ENCODE measurements around the gene WDR86.

- TF ChIP-seq ARNTL (CRISPR knock-in tag; IDR thresholded peaks at IDR 0.05; ENCODE audit: borderline replicate concordance, low read depth) = no peak
- no peak for TF ChIP-seq TOX (CRISPR knock-in tag; IDR thresholded peaks at IDR 0.05; ENCODE audit: borderline replicate concordance)
- no peak for TF ChIP-seq PPARA (CRISPR knock-in tag; IDR thresholded peaks at IDR 0.05; ENCODE audit: borderline replicate concordance)
- TF ChIP-seq ZFP30 (CRISPR knock-in tag; IDR thresholded peaks at IDR 0.05) = no peak
- no peak for TF ChIP-seq ZNF70 (CRISPR knock-in tag; IDR thresholded peaks at IDR 0.05)
- no peak for TF ChIP-seq ISL1 (CRISPR knock-in tag; IDR thresholded peaks at IDR 0.05)
- no peak for TF ChIP-seq CREB5 (CRISPR knock-in tag; IDR thresholded peaks at IDR 0.05; ENCODE audit: low read depth)
- TF ChIP-seq ESRRG (CRISPR knock-in tag; IDR thresholded peaks at IDR 0.05) = no peak
- TF ChIP-seq BACH2 (CRISPR knock-in tag; IDR thresholded peaks at IDR 0.05; ENCODE audit: borderline replicate concordance) = no peak
- TF ChIP-seq, protein P1, sequence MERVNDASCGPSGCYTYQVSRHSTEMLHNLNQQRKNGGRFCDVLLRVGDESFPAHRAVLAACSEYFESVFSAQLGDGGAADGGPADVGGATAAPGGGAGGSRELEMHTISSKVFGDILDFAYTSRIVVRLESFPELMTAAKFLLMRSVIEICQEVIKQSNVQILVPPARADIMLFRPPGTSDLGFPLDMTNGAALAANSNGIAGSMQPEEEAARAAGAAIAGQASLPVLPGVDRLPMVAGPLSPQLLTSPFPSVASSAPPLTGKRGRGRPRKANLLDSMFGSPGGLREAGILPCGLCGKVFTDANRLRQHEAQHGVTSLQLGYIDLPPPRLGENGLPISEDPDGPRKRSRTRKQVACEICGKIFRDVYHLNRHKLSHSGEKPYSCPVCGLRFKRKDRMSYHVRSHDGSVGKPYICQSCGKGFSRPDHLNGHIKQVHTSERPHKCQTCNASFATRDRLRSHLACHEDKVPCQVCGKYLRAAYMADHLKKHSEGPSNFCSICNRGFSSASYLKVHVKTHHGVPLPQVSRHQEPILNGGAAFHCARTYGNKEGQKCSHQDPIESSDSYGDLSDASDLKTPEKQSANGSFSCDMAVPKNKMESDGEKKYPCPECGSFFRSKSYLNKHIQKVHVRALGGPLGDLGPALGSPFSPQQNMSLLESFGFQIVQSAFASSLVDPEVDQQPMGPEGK (CRISPR knock-in tag; IDR thresholded peaks at IDR 0.05; ENCODE audit: borderline replicate concordance) = no peak
- TF ChIP-seq ZFP3 (CRISPR knock-in tag; IDR thresholded peaks at IDR 0.05) = no peak
- no peak for TF ChIP-seq OSR1 (CRISPR knock-in tag; IDR thresholded peaks at IDR 0.05)
These were observed 18.0 kb upstream of the WDR86 start for GRCh38 chr7:151427705-151428377.

Measured in SK-N-SH treated with all-trans-retinoic acid at 6 μM for 48 hours (cell line).